Measurements from ENCODE around the gene MATK. TPM values are rescaled to one million over a fixed set of nuclear protein-coding genes. Genes with fewer than 3 reads are reported as not detected.

Gene MATK
- total and polyA plus RNA-seq, 10 of the 15 experiments (the other 5 are each of a cell fraction or from before 2014, with no cell fraction given): 0.24 to 2.2 (median 1.1) TPM; not detected in 2

- no TSS peak for BruUV-seq (replicated peaks)
- DNase-seq (ENCODE audit: low read depth, low spot score): no peak
- Histone ChIP-seq H3K27me3 (replicated peaks in 1 of 2; ENCODE audit: control insufficient read depth in 2 of 2, insufficient read depth in 2 of 2, low read length in 1 of 2) (no peaks in the 10 kb centered on the region), H2AFZ (ENCODE audit: control insufficient read depth, low read depth, low read length) (no peak overlapping the region), H4K20me1 (ENCODE audit: control insufficient read depth, insufficient read depth) (no peaks in the 10 kb centered on the region), H3K9me3 (replicated peaks; ENCODE audit: control insufficient read depth, insufficient read depth, low read length) (no peaks in the 10 kb centered on the region), H3K36me3 (ENCODE audit: control insufficient read depth in 2 of 2, insufficient read depth in 2 of 2, low read length in 1 of 2) (no peaks in the 10 kb centered on the region), H3K4me1 (ENCODE audit: control insufficient read depth, insufficient read depth, low read length) (no peaks in the 10 kb centered on the region), H3K4me3 (no peak overlapping the region), H3K27ac (ENCODE audit: control insufficient read depth, insufficient read depth) (no peak overlapping the region), H3K4me2 (ENCODE audit: control insufficient read depth, insufficient read depth) (no peak overlapping the region), H3K79me2 (ENCODE audit: control insufficient read depth, insufficient read depth, low read length) (no peaks in the 10 kb centered on the region), H3K9ac (ENCODE audit: control insufficient read depth, insufficient read depth, low read length) (no peak overlapping the region)
- POLR2A ChIA-PET: no interaction called here
- FAIRE-seq: no peak
- CTCF ChIA-PET: interaction anchor here (1.4 kb wide), 1 partner anchor 9 kb away, joined by 4 read pairs; no protein-coding TSS in a partner anchor
- SMC1A ChIA-PET (ENCODE audit: uncharacterized antibody, unreplicated experiment): no interaction called here
- peak; percentile 99 for TF ChIP-seq BCL3 (IDR thresholded peaks at IDR 0.05; ENCODE audit: borderline replicate concordance, insufficient read depth, low read depth, low read length, poor library complexity, severe bottlenecking)
- no peak for TF ChIP-seq TAF1 (IDR thresholded peaks at IDR 0.05; ENCODE audit: borderline replicate concordance, low read depth, low read length)
- no peak for TF ChIP-seq PKNOX1 (IDR thresholded peaks at IDR 0.05)
- TF ChIP-seq SMAD5 (IDR thresholded peaks at IDR 0.05; ENCODE audit: low read depth): no peak
- TF ChIP-seq TCF3 (IDR thresholded peaks at IDR 0.05; ENCODE audit: borderline replicate concordance, insufficient read depth, low read depth, low read length): peak; percentile 49; the same call in 1 of the 2 replicates
- no peak for TF ChIP-seq DPF2 (IDR thresholded peaks at IDR 0.05)
- TF ChIP-seq PBX3 (IDR thresholded peaks at IDR 0.05; ENCODE audit: insufficient replicate concordance, low read depth, low read length): peak; percentile 55
- TF ChIP-seq ZNF207 (IDR thresholded peaks at IDR 0.05; ENCODE audit: borderline replicate concordance): no peak
- 0 out of 2 replicates have a peak, but pooled peaks have one; percentile 28 for TF ChIP-seq NFIC (IDR thresholded peaks at IDR 0.05; ENCODE audit: low read depth, low read length)
- TF ChIP-seq ZBTB40 (IDR thresholded peaks at IDR 0.05; ENCODE audit: borderline replicate concordance): no peak
- peak; percentile 47; the same call in 1 of the 2 replicates for TF ChIP-seq POLR2A (IDR thresholded peaks at IDR 0.05; ENCODE audit: low read depth, low read length)
- 66% methylated on average over 37 of the region's 45 CpGs for WGBS (ENCODE audit: insufficient coverage, insufficient replicate concordance, low lambda C conversion rate, missing lambda C conversion rate)
- in situ Hi-C loops (cut with MboI) (no loop called here), intact Hi-C loops (cut with micrococcal nuclease; ENCODE audit: unreplicated experiment) (no loop called here)
- no peak for ATAC-seq
- RAD21 ChIA-PET (ENCODE audit: unreplicated experiment): no interaction called here
These were observed 44.7 kb upstream of the MATK start for GRCh38 chr19:3830621-3831589.

Measured in GM12878 (cell line).